Ovary (tissue), 9 donors: ENCODE measurements around the gene DNAAF2. TPM values are rescaled to one million over a fixed set of nuclear protein-coding genes. Genes with fewer than 3 reads are reported as not detected.
"Not testable (repeated sequence)": the region's sequence is repeated elsewhere in the genome, so short reads cannot be mapped to it uniquely, and the experiment has no call there.

ENCODE experiments used
- DNase-seq, 5 donors: peaks; one replicate each; pipeline ENCODE4 v3.0.0-alpha.2; 2019 to 2020
- H3K27ac ChIP-seq, 2 donors: fragments of 200-600 bp; one replicate each; pipeline versions ENCODE4 v1.5.1 to v1.8.0; 2019 to 2022
- H3K27me3 ChIP-seq: fragments of 200-600 bp; one replicate; pipeline ENCODE4 v1.8.0; 2022
- H3K36me3 ChIP-seq: fragments of 200-600 bp; sonication (generic); one replicate; pipeline ENCODE4 v1.5.1; 2019
- H3K4me1 ChIP-seq: one replicate; pipeline ENCODE4 v1.8.1; 2013; ENCODE audit warnings: mild to moderate bottlenecking, moderate library complexity; ENCODE audit not compliant: insufficient read depth
- H3K4me3 ChIP-seq: fragments of 200-600 bp; sonication (generic); one replicate; pipeline ENCODE4 v1.5.1; 2017
- H3K9me3 ChIP-seq, 2 donors: fragments of 200-600 bp in 1 of 2; sonication (generic) in 1 of 2; one replicate each; pipeline versions ENCODE4 v1.5.1 to v1.8.1; 2013 to 2019; ENCODE audit warnings: mild to moderate bottlenecking in 1 of 2, moderate library complexity in 1 of 2
- EP300 ChIP-seq: sonication (generic); formaldehyde crosslinking; IDR thresholded peaks from one replicate; pipeline ENCODE4 v1.6.1; 2017; ENCODE audit warnings: antibody characterized with exemption
- POLR2A ChIP-seq: fragments of 450-650 bp; IDR thresholded peaks from one replicate; pipeline ENCODE4 v1.6.1; 2017; ENCODE audit warnings: antibody characterized with exemption, mild to moderate bottlenecking, moderate library complexity
- WGBS, 3 donors: extraction: QIAGEN DNeasy Blood & Tissue Kit in 1 of 3; methylation state at CpG; one replicate each; pipeline versions ENCODE4 v1.1.5 to v1.1.7; 2013 to 2017; 5-methylcytosine and 5-hydroxymethylcytosine counted together
- intact Hi-C, 4 donors: fragments of 100-400 bp; cut with DNase I; formaldehyde crosslinking; loops; one replicate each; pipeline versions ENCODE4 v1.11.0 to v1.15.1; 2022 to 2023
- polyA plus RNA-seq, 2 donors: library from polyadenylated mRNA; stranded (reverse); fragments of 200-250 nt in 1 of 2; fragments of 350-450 nt in 1 of 2; fragmentation: Illumina TruSeq in 1 of 2; extraction: RNeasy Lipid Tissue Mini Kit (QIAGEN cat#74804) in 1 of 2; gene quantifications; one replicate each; pipeline ENCODE4 v1.2.3, GENCODE V29; 2013 to 2014
- total RNA-seq, 7 donors: library from RNA; depleted of rRNA in 2 of 7; stranded (reverse); fragments of >200 nt in 2 of 7; fragmentation: NEBNext Ultra II Directional in 3 of 7; extraction: Animal tissue kit (Norgen Biotek cat#: 25700) in 3 of 7; gene quantifications; one replicate each; pipeline versions ENCODE4 v1.1.0 to v1.2.4, GENCODE V29; 2016 to 2023
- TF ChIP-seq, protein P1 (sequence below), 3 donors: fragments of 450-650 bp in 2 of 3; fragments of 200-600 bp in 1 of 3; IDR thresholded peaks; one replicate each; pipeline versions ENCODE4 v1.5.1 to v1.8.0; 2016 to 2022; ENCODE audit warnings: antibody characterized with exemption in 3 of 3, mild to moderate bottlenecking in 1 of 3
- donor health status: DM: no; HTN: no; CAD: no; lungs with moderate emphysema.
- donor health status: DM: no; HTN: no; CAD: no.
- donor health status: Bipolar disorder and iron deficiency.
- donor health status: DM: yes; HTN: yes; CAD: no.
- donor health status: DM: no; HTN: no; CAD: no.
- donor health status: DM: yes; HTN: yes; CAD: no.

Gene DNAAF2
- total and polyA plus RNA-seq, 9 donors = 3.3 to 19.3 (median 6.6) TPM

DNA sequence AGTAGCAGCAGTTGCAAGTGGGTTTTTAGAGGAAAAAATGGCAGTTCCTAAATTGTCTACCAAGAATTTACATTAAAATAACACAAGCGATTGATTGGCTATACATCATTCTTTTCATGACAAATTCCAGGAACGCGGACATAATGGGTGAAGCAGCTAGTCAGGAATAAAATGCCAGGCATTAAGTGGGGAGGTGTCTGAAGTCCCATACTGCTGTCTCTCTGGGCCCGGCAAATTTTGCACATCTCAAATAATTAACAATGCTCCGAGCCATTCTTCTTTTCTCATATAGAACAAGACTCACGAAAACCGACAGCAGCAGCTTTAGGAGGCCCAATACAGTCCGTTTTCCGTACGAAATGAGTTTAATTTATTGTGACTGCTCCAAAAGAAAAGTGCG is 15.3 kb downstream of the DNAAF2 start:
- TF ChIP-seq EP300 (no peak), POLR2A (no peak)
- TF ChIP-seq, protein P1, sequence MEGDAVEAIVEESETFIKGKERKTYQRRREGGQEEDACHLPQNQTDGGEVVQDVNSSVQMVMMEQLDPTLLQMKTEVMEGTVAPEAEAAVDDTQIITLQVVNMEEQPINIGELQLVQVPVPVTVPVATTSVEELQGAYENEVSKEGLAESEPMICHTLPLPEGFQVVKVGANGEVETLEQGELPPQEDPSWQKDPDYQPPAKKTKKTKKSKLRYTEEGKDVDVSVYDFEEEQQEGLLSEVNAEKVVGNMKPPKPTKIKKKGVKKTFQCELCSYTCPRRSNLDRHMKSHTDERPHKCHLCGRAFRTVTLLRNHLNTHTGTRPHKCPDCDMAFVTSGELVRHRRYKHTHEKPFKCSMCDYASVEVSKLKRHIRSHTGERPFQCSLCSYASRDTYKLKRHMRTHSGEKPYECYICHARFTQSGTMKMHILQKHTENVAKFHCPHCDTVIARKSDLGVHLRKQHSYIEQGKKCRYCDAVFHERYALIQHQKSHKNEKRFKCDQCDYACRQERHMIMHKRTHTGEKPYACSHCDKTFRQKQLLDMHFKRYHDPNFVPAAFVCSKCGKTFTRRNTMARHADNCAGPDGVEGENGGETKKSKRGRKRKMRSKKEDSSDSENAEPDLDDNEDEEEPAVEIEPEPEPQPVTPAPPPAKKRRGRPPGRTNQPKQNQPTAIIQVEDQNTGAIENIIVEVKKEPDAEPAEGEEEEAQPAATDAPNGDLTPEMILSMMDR (IDR thresholded peaks at IDR 0.05) = no peak
- H3K4me1 ChIP-seq = peaks cover 11% of the 10 kb centered on the region
- DNase-seq = no peak
- no peaks in the 10 kb centered on the region for H3K36me3 ChIP-seq
- 1% methylated on average over 11 of the region's 11 CpGs for WGBS, 3 donors
- H3K27me3 ChIP-seq = no peaks in the 10 kb centered on the region
- peak overlapping the region; percentile 87 for H3K4me3 ChIP-seq
- intact Hi-C loops = no loop called here
- peak overlapping the region in 1 of 2 donors; percentile 90 for H3K27ac ChIP-seq
- no peaks in the 10 kb centered on the region for H3K9me3 ChIP-seq

DNA sequence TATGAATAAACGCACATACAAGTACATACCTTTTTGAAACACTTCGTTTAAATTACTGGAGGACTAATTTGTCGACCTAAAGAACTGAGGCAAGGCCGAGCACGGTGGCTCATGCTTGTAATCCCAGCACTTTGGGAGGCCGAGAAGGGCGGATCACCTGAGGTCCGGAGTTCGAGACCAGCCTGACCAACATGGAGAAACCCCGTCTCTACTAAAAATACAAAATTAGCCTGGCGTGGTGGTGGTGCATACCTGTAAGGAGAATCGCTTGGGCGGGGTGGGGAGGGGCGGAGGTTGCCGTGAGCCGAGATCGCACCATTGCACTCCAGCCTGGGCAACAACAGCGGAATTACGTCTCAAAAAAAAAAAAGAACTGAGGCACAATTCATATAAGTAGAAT is 15.8 kb downstream of the DNAAF2 start:
- peaks cover 11% of the 10 kb centered on the region for H3K4me1 ChIP-seq

DNA sequence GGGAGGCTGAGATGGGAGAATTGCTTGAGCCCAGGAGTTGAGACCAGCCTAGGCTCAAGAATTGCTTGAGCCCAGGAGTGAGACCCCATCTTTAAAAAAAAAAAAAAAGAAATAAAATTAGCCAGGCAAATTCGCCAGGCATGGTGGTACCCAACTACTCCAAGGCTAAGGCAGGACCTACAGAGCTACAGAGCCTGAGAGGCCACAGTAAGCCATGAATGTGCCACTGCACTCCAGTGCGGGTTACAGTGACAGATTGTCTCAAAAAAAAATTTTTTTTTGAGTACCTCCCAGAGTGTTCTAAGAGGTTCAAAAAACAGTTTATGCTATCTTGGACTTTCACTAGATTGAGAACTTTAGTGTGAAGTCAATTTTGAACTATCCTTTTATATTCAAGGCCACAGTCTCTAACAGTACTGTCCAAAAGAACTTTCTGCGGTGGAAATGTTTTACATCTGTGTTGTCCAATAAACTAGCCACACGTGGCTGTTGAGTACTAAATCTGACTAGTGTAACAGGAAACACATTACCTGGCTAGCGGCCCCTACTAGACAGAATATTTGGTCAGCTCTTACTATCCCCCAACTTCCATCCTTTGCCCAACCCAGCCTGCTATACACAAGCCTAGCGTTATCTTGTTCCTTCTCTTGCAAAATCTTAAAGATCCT is 17.1 kb downstream of the DNAAF2 start:
- H3K4me1 ChIP-seq = peaks cover 11% of the 10 kb centered on the region
- 87 to 92% (median 91%) methylated on average over 6 of the region's 6 CpGs for WGBS, 3 donors
- no peaks in the 10 kb centered on the region for H3K9me3 ChIP-seq
- H3K4me3 ChIP-seq = no peak overlapping the region
- DNase-seq = no peak
- no peaks in the 10 kb centered on the region for H3K36me3 ChIP-seq
- TF ChIP-seq, protein P1 (IDR thresholded peaks at IDR 0.05) = no peak
- no peak for TF ChIP-seq POLR2A
- TF ChIP-seq EP300 = no peak
- no peak overlapping the region for H3K27ac ChIP-seq
- H3K27me3 ChIP-seq = no peaks in the 10 kb centered on the region
- intact Hi-C loops = no loop called here

More for the DNA sequence above, 15.8 kb downstream of the DNAAF2 start:
- 61 to 71% (median 64%) methylated on average over 19 of the region's 19 CpGs for WGBS, 3 donors
- H3K27me3 ChIP-seq, DNase-seq, H3K9me3 ChIP-seq, H3K36me3 ChIP-seq, intact Hi-C loops: not testable (repeated sequence)
- Histone ChIP-seq H3K4me3 (peak overlapping the region; percentile 87), H3K27ac (peak overlapping the region in 1 of 2 donors; percentile 90)

DNA sequence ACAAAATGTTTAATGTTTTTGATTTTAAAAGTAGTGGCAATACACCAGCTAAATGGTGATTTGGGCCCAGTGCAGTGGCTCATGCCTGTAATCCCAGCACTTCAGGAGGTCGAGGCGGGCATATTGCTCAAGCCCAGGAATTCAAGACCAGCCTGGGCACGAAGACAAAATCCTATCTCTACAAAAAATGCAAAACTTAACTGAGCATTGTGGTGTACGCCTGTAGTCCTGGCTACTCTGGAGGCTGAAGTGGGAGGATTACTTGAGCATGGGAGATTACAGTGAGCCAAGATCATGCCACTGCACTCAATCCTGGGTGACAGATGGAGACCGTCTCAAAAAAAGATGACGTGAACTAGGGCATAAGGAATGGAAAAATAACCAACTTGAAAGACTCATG is 19.3 kb downstream of the DNAAF2 start:
- Histone ChIP-seq H3K36me3 (no peaks in the 10 kb centered on the region), H3K4me1 (peaks cover 1% of the 10 kb centered on the region), H3K27ac (no peak overlapping the region), H3K9me3 (no peaks in the 10 kb centered on the region), H3K4me3 (no peak overlapping the region), H3K27me3 (no peaks in the 10 kb centered on the region)
- no peak for TF ChIP-seq POLR2A
- no peak for TF ChIP-seq EP300
- TF ChIP-seq, protein P1 (IDR thresholded peaks at IDR 0.05) = no peak
- intact Hi-C loops = no loop called here
- DNase-seq = no peak
- WGBS, 3 donors = 59 to 80% (median 71%) methylated on average over 6 of the region's 6 CpGs

DNA sequence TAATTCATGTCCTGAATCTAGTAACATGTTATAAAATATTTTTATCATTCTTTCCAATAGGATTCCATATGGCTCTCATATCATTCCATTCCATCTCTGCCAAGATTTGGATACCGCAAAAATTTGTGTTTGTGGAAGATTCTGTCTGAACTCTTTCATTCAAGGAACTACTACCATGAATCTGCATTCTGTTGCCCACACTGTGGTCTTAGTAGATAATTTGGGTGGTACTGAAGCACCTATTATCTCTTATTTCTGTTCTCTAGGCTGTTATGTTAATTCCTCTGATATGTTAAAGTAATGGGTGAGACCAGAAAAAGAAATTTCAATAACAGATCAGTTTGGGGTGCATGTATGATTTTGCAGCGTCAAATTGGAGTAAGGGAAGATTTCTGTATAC is 20.8 kb downstream of the DNAAF2 start:
- WGBS, 3 donors = 93 to 97% (median 97%) methylated on average over 2 of the region's 2 CpGs
- Histone ChIP-seq H3K27me3 (no peaks in the 10 kb centered on the region), H3K27ac (no peak overlapping the region), H3K36me3 (no peaks in the 10 kb centered on the region), H3K4me3 (no peak overlapping the region), H3K4me1 (peaks cover 1% of the 10 kb centered on the region), H3K9me3 (no peaks in the 10 kb centered on the region)
- intact Hi-C loops = no loop called here
- DNase-seq = no peak
- TF ChIP-seq, protein P1 (IDR thresholded peaks at IDR 0.05) = no peak
- TF ChIP-seq EP300 (no peak), POLR2A (no peak)
